Trophoblast cell (in vitro differentiated cells and primary cell): Measurements from ENCODE around the gene KAT5.
A peak's percentile ranks its signal among the peaks of the same experiment; 100 is the strongest.
"Not testable (repeated sequence)": the region's sequence is repeated elsewhere in the genome, so short reads cannot be mapped to it uniquely, and the experiment has no call there.

Experiments used
- DNase-seq, 2 donors: peaks; one replicate each; pipeline ENCODE4 v3.0.0-alpha.2; 2016
- H2AFZ ChIP-seq: 2 replicates; pipeline ENCODE4 v1.6.1; 2013; ENCODE audit warnings: low read length, moderate library complexity, mild to moderate bottlenecking; ENCODE audit not compliant: insufficient read depth, poor library complexity
- H2AK5ac ChIP-seq: 2 replicates; pipeline ENCODE4 v1.6.1; 2013; ENCODE audit warnings: mild to moderate bottlenecking, low read length
- H2BK120ac ChIP-seq: 2 replicates; pipeline ENCODE4 v1.6.1; 2013; ENCODE audit warnings: low read length, mild to moderate bottlenecking, moderate library complexity; ENCODE audit not compliant: insufficient read depth, poor library complexity
- H2BK12ac ChIP-seq: 2 replicates; pipeline ENCODE4 v1.6.1; 2013; ENCODE audit warnings: mild to moderate bottlenecking, low read length, moderate library complexity
- H2BK5ac ChIP-seq: 2 replicates; pipeline ENCODE4 v1.6.1; 2013; ENCODE audit warnings: low read length, low read depth, moderate library complexity, mild to moderate bottlenecking; ENCODE audit not compliant: poor library complexity
- H3K14ac ChIP-seq: 2 replicates; pipeline ENCODE4 v1.6.1; 2013; ENCODE audit warnings: mild to moderate bottlenecking, low read length
- H3K18ac ChIP-seq: 2 replicates; pipeline ENCODE4 v1.6.1; 2013; ENCODE audit warnings: mild to moderate bottlenecking, low read length
- H3K23ac ChIP-seq: 2 replicates; pipeline ENCODE4 v1.6.1; 2013; ENCODE audit warnings: low read length
- H3K27ac ChIP-seq: 2 replicates; pipeline ENCODE4 v1.5.1; 2013; ENCODE audit warnings: low read depth, mild to moderate bottlenecking, inconsistent platforms, low read length, moderate library complexity
- H3K27me3 ChIP-seq: 2 replicates; pipeline ENCODE4 v1.6.1; 2013; ENCODE audit warnings: inconsistent platforms, mild to moderate bottlenecking, low read length, moderate library complexity; ENCODE audit not compliant: insufficient read depth
- H3K36me3 ChIP-seq, 2 experiments: 1 replicate in 1 of 2; 2 replicates in 1 of 2; pipeline ENCODE4 v1.6.1; 2013; ENCODE audit warnings: low read length in 2 of 2, mild to moderate bottlenecking in 2 of 2, moderate library complexity in 1 of 2; ENCODE audit not compliant: insufficient read depth in 2 of 2, control insufficient read depth in 1 of 2
- H3K4ac ChIP-seq: 2 replicates; pipeline ENCODE4 v1.6.1; 2013; ENCODE audit warnings: low read depth, mild to moderate bottlenecking, low read length, moderate library complexity
- H3K4me1 ChIP-seq, 2 experiments: 1 replicate in 1 of 2; 2 replicates in 1 of 2; pipeline ENCODE4 v1.6.1; 2013; ENCODE audit warnings: low read length in 2 of 2, mild to moderate bottlenecking in 2 of 2, moderate library complexity in 1 of 2; ENCODE audit not compliant: insufficient read depth in 2 of 2, control insufficient read depth in 1 of 2
- H3K4me2 ChIP-seq: 2 replicates; pipeline ENCODE4 v1.6.1; 2013; ENCODE audit warnings: inconsistent platforms, mild to moderate bottlenecking, low read length, moderate library complexity
- H3K4me3 ChIP-seq: 2 replicates; pipeline ENCODE4 v1.5.1; 2013; ENCODE audit warnings: mild to moderate bottlenecking, low read depth, low read length, inconsistent platforms
- H3K79me1 ChIP-seq: one replicate; pipeline ENCODE4 v1.6.1; 2013; ENCODE audit warnings: low read length
- H3K79me2 ChIP-seq: 2 replicates; pipeline ENCODE4 v1.6.1; 2013; ENCODE audit warnings: low read length, mild to moderate bottlenecking; ENCODE audit not compliant: control insufficient read depth, insufficient read depth, poor library complexity
- H3K9ac ChIP-seq: 2 replicates; pipeline ENCODE4 v1.6.1; 2013; ENCODE audit warnings: mild to moderate bottlenecking, low read length
- H3K9me3 ChIP-seq: 2 replicates; pipeline ENCODE4 v1.6.1; 2013; ENCODE audit warnings: low read depth, mild to moderate bottlenecking, control low read depth, inconsistent platforms, low read length; ENCODE audit not compliant: insufficient read depth
- H4K12ac ChIP-seq: 2 replicates; pipeline ENCODE4 v1.6.1; 2013; ENCODE audit warnings: low read depth, mild to moderate bottlenecking, low read length, moderate library complexity
- H4K8ac ChIP-seq: 2 replicates; pipeline ENCODE4 v1.6.1; 2013; ENCODE audit warnings: low read depth, mild to moderate bottlenecking, low read length, moderate library complexity
- H4K91ac ChIP-seq: one replicate; pipeline ENCODE4 v1.6.1; 2013; ENCODE audit warnings: low read depth, mild to moderate bottlenecking, low read length, moderate library complexity
- WGBS: extraction: QIAGEN DNeasy Blood & Tissue Kit; methylation state at CpG from one replicate; pipeline ENCODE4 v1.1.7; 2013; ENCODE audit warnings: missing lambda C conversion rate; ENCODE audit not compliant: insufficient read length, insufficient coverage; ENCODE audit errors: extremely low coverage; 5-methylcytosine and 5-hydroxymethylcytosine counted together

The KAT5 gene

GRCh38 chr11:65764434-65764833 lies 52.4 kb downstream of the KAT5 start:
- Histone ChIP-seq H3K4me1 (no peaks in the 10 kb centered on the region), H3K4ac (no peak overlapping the region)

GRCh38 chr11:65766535-65766934 lies 54.5 kb downstream of the KAT5 start:
- Histone ChIP-seq H2BK120ac (no peak overlapping the region), H3K9me3 (no peaks in the 10 kb centered on the region), H4K12ac (no peak overlapping the region), H3K9ac (no peak overlapping the region), H3K4ac (no peak overlapping the region), H3K4me3 (no peak overlapping the region), H3K27ac (no peak overlapping the region), H4K8ac (no peak overlapping the region), H3K14ac (no peak overlapping the region), H3K23ac (no peak overlapping the region), H3K4me2 (no peak overlapping the region), H3K18ac (no peak overlapping the region), H4K91ac (no peak overlapping the region), H3K79me1 (no peaks in the 10 kb centered on the region), H2AFZ (no peak overlapping the region), H3K36me3 (no peaks in the 10 kb centered on the region), H2BK12ac (no peak overlapping the region), H3K27me3 (no peaks in the 10 kb centered on the region), H3K4me1 (no peaks in the 10 kb centered on the region), H2AK5ac (no peak overlapping the region), H3K79me2 (no peaks in the 10 kb centered on the region), H2BK5ac (no peak overlapping the region)
- peak in 1 of 2 donors; percentile 64 for DNase-seq
- WGBS, result no CpG with 5 or more reads among the region's 7 CpGs

More at GRCh38 chr11:65764434-65764833, 52.4 kb downstream of the KAT5 start:
- Histone ChIP-seq H3K79me2 (no peaks in the 10 kb centered on the region), H2BK12ac (no peak overlapping the region), H3K27ac (no peak overlapping the region), H3K9me3 (no peaks in the 10 kb centered on the region), H3K23ac (no peak overlapping the region), H3K4me2 (no peak overlapping the region), H3K27me3 (no peaks in the 10 kb centered on the region), H3K36me3 (no peaks in the 10 kb centered on the region), H3K4me3 (no peak overlapping the region), H3K79me1 (no peaks in the 10 kb centered on the region), H4K91ac (no peak overlapping the region), H3K18ac (no peak overlapping the region), H3K14ac (no peak overlapping the region), H2AFZ (no peak overlapping the region), H3K9ac (no peak overlapping the region), H2BK120ac (no peak overlapping the region), H2BK5ac (no peak overlapping the region), H2AK5ac (no peak overlapping the region), H4K12ac (no peak overlapping the region), H4K8ac (no peak overlapping the region)
- WGBS, result no CpG with 5 or more reads among the region's 5 CpGs
- no peak for DNase-seq

- H2BK120ac ChIP-seq, result no peak overlapping the region
- no peaks in the 10 kb centered on the region for H3K79me1 ChIP-seq
- no peak overlapping the region for H3K4ac ChIP-seq
- no peak overlapping the region for H3K4me2 ChIP-seq
- H3K27ac ChIP-seq, result no peak overlapping the region
- no peaks in the 10 kb centered on the region for H3K79me2 ChIP-seq
- no peak overlapping the region for H3K14ac ChIP-seq
- no peak overlapping the region for H3K4me3 ChIP-seq
- no peaks in the 10 kb centered on the region for H3K9me3 ChIP-seq
- H3K23ac ChIP-seq, result no peak overlapping the region
- WGBS, result no CpG with 5 or more reads among the region's 10 CpGs
- peak in 1 of 2 donors; percentile 98 for DNase-seq
- no peaks in the 10 kb centered on the region for H3K4me1 ChIP-seq
- no peak overlapping the region for H4K8ac ChIP-seq
- H3K27me3 ChIP-seq, result no peaks in the 10 kb centered on the region
- no peak overlapping the region for H2BK5ac ChIP-seq
- no peaks in the 10 kb centered on the region for H3K36me3 ChIP-seq
- H4K12ac ChIP-seq, result no peak overlapping the region
- H2AK5ac ChIP-seq, result no peak overlapping the region
- no peak overlapping the region for H2AFZ ChIP-seq
- no peak overlapping the region for H3K18ac ChIP-seq
- H3K9ac ChIP-seq, result no peak overlapping the region
- no peak overlapping the region for H2BK12ac ChIP-seq
- no peak overlapping the region for H4K91ac ChIP-seq
Observed at GRCh38 chr11:65767406-65767805, 55.4 kb downstream of the KAT5 start.

GRCh38 chr11:65767806-65768205 lies 55.8 kb downstream of the KAT5 start:
- H3K79me1 ChIP-seq, H3K4me3 ChIP-seq, H2BK12ac ChIP-seq, H2BK120ac ChIP-seq, H4K91ac ChIP-seq, H3K23ac ChIP-seq, H3K14ac ChIP-seq, H2AFZ ChIP-seq, H3K4me1 ChIP-seq, H3K4me2 ChIP-seq, H3K9ac ChIP-seq, H3K18ac ChIP-seq, H4K12ac ChIP-seq, H3K27ac ChIP-seq, H2AK5ac ChIP-seq, H2BK5ac ChIP-seq, H3K4ac ChIP-seq, H3K9me3 ChIP-seq, H3K27me3 ChIP-seq, H4K8ac ChIP-seq, H3K36me3 ChIP-seq, H3K79me2 ChIP-seq: not testable (repeated sequence)
- WGBS, result no CpG with 5 or more reads among the region's 5 CpGs
- peak; percentile 58 to 62 for DNase-seq
